Chondrocyte (in vitro differentiated cells): ENCODE results near the gene DNAH7. TPM values are rescaled to one million over a fixed set of nuclear protein-coding genes. Genes with fewer than 3 reads are reported as not detected.

ENCODE experiments used
- DNase-seq: peaks from one replicate; pipeline ENCODE4 v3.0.0; 2021; ENCODE audit warnings: mixed read lengths, low spot score
- H3K27ac Mint-ChIP-seq: one replicate; pipeline ENCODE4 v1.8.0; 2021; ENCODE audit warnings: mild to moderate bottlenecking, moderate library complexity, mixed read lengths; ENCODE audit not compliant: unreplicated experiment
- H3K27me3 Mint-ChIP-seq: 2 replicates; pipeline ENCODE4 v1.8.0; 2021; ENCODE audit warnings: low read depth, mixed read lengths
- H3K36me3 Mint-ChIP-seq: 2 replicates; pipeline ENCODE4 v1.8.0; 2021; ENCODE audit warnings: low read depth, mixed read lengths
- H3K4me1 Mint-ChIP-seq: 2 replicates; pipeline ENCODE4 v1.8.0; 2021; ENCODE audit warnings: low read depth, mild to moderate bottlenecking, mixed read lengths
- H3K4me3 Mint-ChIP-seq: one replicate; pipeline ENCODE4 v1.8.0; 2021; ENCODE audit warnings: mild to moderate bottlenecking, moderate library complexity, mixed read lengths; ENCODE audit not compliant: unreplicated experiment
- H3K9me3 Mint-ChIP-seq: 2 replicates; pipeline ENCODE4 v1.8.0; 2021; ENCODE audit warnings: low read depth, mixed read lengths
- CTCF ChIP-seq: fragments of 200-600 bp; sonication (generic); IDR thresholded peaks from 2 replicates; pipeline ENCODE4 v1.5.0; 2021; ENCODE audit warnings: antibody characterized with exemption, mild to moderate bottlenecking, moderate library complexity
- long read RNA-seq: library from polyadenylated mRNA; stranded (forward); transcript quantifications from one replicate; pipeline ENCODE4 v2.0.0, GENCODE V29; 2021
- total RNA-seq: library from RNA; stranded (reverse); gene quantifications from 3 replicates; pipeline ENCODE4 v1.2.1, GENCODE V29; 2021

Gene DNAH7
- total RNA-seq = 0.03 to 0.70 TPM (median 0.20 TPM) in 3 replicates
- long read RNA-seq = 0 reads

- peak within 1 kb of the TSS; percentile 95 for H3K27ac Mint-ChIP-seq
- DNase-seq = peak; percentile 94
- H3K36me3 Mint-ChIP-seq = no peaks in the 10 kb centered on the region
- peaks cover 11% of the 10 kb centered on the region for H3K27me3 Mint-ChIP-seq
- peak within 1 kb of the TSS; percentile 93 for H3K4me3 Mint-ChIP-seq
- peak; percentile 99 for TF ChIP-seq CTCF
- peaks cover 9% of the 10 kb centered on the region for H3K4me1 Mint-ChIP-seq
- no peaks in the 10 kb centered on the region for H3K9me3 Mint-ChIP-seq
Observed at GRCh38 chr2:196068271-196069209, at the start of gene DNAH7. TSS of gene DNAH7 (minus strand) at chr2:196068837. CDS start at chr2:196068711, 126 bp downstream.

GRCh38 chr2:196117214-196117705 is 48.6 kb upstream of the DNAH7 start:
- Mint-ChIP-seq H3K9me3 (peaks cover 2% of the 10 kb centered on the region), H3K36me3 (no peaks in the 10 kb centered on the region), H3K27ac (no peak overlapping the region), H3K27me3 (no peaks in the 10 kb centered on the region), H3K4me3 (no peak overlapping the region), H3K4me1 (peaks cover 26% of the 10 kb centered on the region)
- no peak for TF ChIP-seq CTCF
- no peak for DNase-seq

- Mint-ChIP-seq H3K4me3 (peak overlapping the region; percentile 54), H3K36me3 (no peaks in the 10 kb centered on the region), H3K4me1 (peaks cover 41% of the 10 kb centered on the region), H3K27me3 (no peaks in the 10 kb centered on the region), H3K27ac (peak overlapping the region; percentile 96), H3K9me3 (no peaks in the 10 kb centered on the region)
- DNase-seq = no peak
- no peak for TF ChIP-seq CTCF
Observed at GRCh38 chr2:196113061-196113974, 44.7 kb upstream of the DNAH7 start.

- no peak for TF ChIP-seq CTCF
- Mint-ChIP-seq H3K27ac (peak overlapping the region; percentile 96), H3K4me1 (peaks cover 41% of the 10 kb centered on the region), H3K27me3 (no peaks in the 10 kb centered on the region), H3K9me3 (no peaks in the 10 kb centered on the region), H3K4me3 (no peak overlapping the region), H3K36me3 (no peaks in the 10 kb centered on the region)
- no peak for DNase-seq
Observed at GRCh38 chr2:196112418-196113034, 43.9 kb upstream of the DNAH7 start.
